H9 (cell line): ENCODE results near the gene FREM1. TPM values are rescaled to one million over a fixed set of nuclear protein-coding genes. Genes with fewer than 3 reads are reported as not detected.

Source experiments
- DNase-seq: peaks from one replicate; pipeline ENCODE4 v3.0.0-alpha.2; 2017
- H2AFZ ChIP-seq: one replicate; pipeline ENCODE4 v1.6.1; 2013; ENCODE audit warnings: mild to moderate bottlenecking, low read length, control low read depth, moderate library complexity
- H2AK5ac ChIP-seq: 2 replicates; pipeline ENCODE4 v1.6.1; 2013; ENCODE audit warnings: low read length, control low read depth, mixed read lengths; ENCODE audit not compliant: insufficient read length
- H2BK120ac ChIP-seq: one replicate; pipeline ENCODE4 v1.6.1; 2013; ENCODE audit warnings: low read depth, mild to moderate bottlenecking, low read length, control low read depth, inconsistent platforms; ENCODE audit not compliant: poor library complexity, severe bottlenecking
- H2BK12ac ChIP-seq: 2 replicates; pipeline ENCODE4 v1.6.1; 2013; ENCODE audit warnings: low read length, control low read depth, mixed read lengths, low read depth; ENCODE audit not compliant: insufficient read length
- H2BK15ac ChIP-seq: 2 replicates; pipeline ENCODE4 v1.6.1; 2013; ENCODE audit warnings: low read depth, low read length, control low read depth
- H2BK20ac ChIP-seq: one replicate; pipeline ENCODE4 v1.6.1; 2013; ENCODE audit warnings: low read depth, mild to moderate bottlenecking, low read length, control low read depth, inconsistent platforms; ENCODE audit not compliant: poor library complexity, severe bottlenecking
- H2BK5ac ChIP-seq: 2 replicates; pipeline ENCODE4 v1.6.1; 2013; ENCODE audit warnings: low read length, control low read depth, mixed read lengths; ENCODE audit not compliant: insufficient read length
- H3K14ac ChIP-seq: 2 replicates; pipeline ENCODE4 v1.6.1; 2013; ENCODE audit warnings: low read length, control low read depth; ENCODE audit not compliant: insufficient read depth
- H3K18ac ChIP-seq: 2 replicates; pipeline ENCODE4 v1.6.1; 2013; ENCODE audit warnings: low read depth, mild to moderate bottlenecking, mixed read lengths, low read length, control low read depth; ENCODE audit not compliant: insufficient read length
- H3K23ac ChIP-seq: 2 replicates; pipeline ENCODE4 v1.6.1; 2013; ENCODE audit warnings: low read length, control low read depth, mixed read lengths, low read depth; ENCODE audit not compliant: insufficient read length
- H3K23me2 ChIP-seq: 2 replicates; pipeline ENCODE4 v1.6.1; 2013; ENCODE audit warnings: low read depth, mild to moderate bottlenecking, mixed read lengths, low read length, control low read depth; ENCODE audit not compliant: insufficient read length, poor library complexity, severe bottlenecking
- H3K27ac ChIP-seq: 2 replicates; pipeline ENCODE4 v1.5.1; 2013; ENCODE audit warnings: low read length, control low read depth, mixed read lengths, low read depth; ENCODE audit not compliant: insufficient read length
- H3K27me3 ChIP-seq: 2 replicates; pipeline ENCODE4 v1.6.1; 2013; ENCODE audit warnings: low read length, control low read depth, inconsistent platforms; ENCODE audit not compliant: insufficient read depth
- H3K4ac ChIP-seq: 2 replicates; pipeline ENCODE4 v1.6.1; 2013; ENCODE audit warnings: low read depth, mild to moderate bottlenecking, control low read depth, inconsistent platforms, low read length, moderate library complexity
- H3K4me1 ChIP-seq: 2 replicates; pipeline ENCODE4 v1.6.1; 2013; ENCODE audit warnings: low read length, control low read depth, inconsistent platforms; ENCODE audit not compliant: insufficient read depth
- H3K4me2 ChIP-seq: 2 replicates; pipeline ENCODE4 v1.6.1; 2013; ENCODE audit warnings: low read length, control low read depth, mixed read lengths; ENCODE audit not compliant: insufficient read length, insufficient read depth
- H3K56ac ChIP-seq: 2 replicates; pipeline ENCODE4 v1.6.1; 2013; ENCODE audit warnings: low read depth, mild to moderate bottlenecking, mixed read lengths, low read length, control low read depth; ENCODE audit not compliant: insufficient read length
- H3K79me1 ChIP-seq: 2 replicates; pipeline ENCODE4 v1.6.1; 2013; ENCODE audit warnings: low read depth, mild to moderate bottlenecking, moderate library complexity, low read length, control low read depth, inconsistent platforms; ENCODE audit not compliant: insufficient read depth, poor library complexity, severe bottlenecking
- H3K79me2 ChIP-seq: 2 replicates; pipeline ENCODE4 v1.6.1; 2013; ENCODE audit warnings: low read length, control low read depth, inconsistent platforms; ENCODE audit not compliant: insufficient read depth
- H3K9ac ChIP-seq: 2 replicates; pipeline ENCODE4 v1.6.1; 2013; ENCODE audit warnings: low read length, control low read depth, mixed read lengths; ENCODE audit not compliant: insufficient read length; ENCODE audit errors: extremely low read depth
- H3K9me3 ChIP-seq: one replicate; pipeline ENCODE4 v1.6.1; 2013; ENCODE audit warnings: low read depth, low read length, inconsistent platforms; ENCODE audit not compliant: control insufficient read depth
- H3T11ph ChIP-seq: one replicate; pipeline ENCODE4 v1.6.1; 2013; ENCODE audit warnings: mild to moderate bottlenecking, low read length, control low read depth, inconsistent platforms
- H4K20me1 ChIP-seq: one replicate; pipeline ENCODE4 v1.6.1; 2013; ENCODE audit not compliant: control insufficient read depth, insufficient read length, insufficient read depth
- H4K5ac ChIP-seq: 2 replicates; pipeline ENCODE4 v1.6.1; 2013; ENCODE audit warnings: low read depth, mild to moderate bottlenecking, mixed read lengths, low read length, control low read depth; ENCODE audit not compliant: insufficient read length
- H4K8ac ChIP-seq: replicated peaks from 2 replicates; pipeline ENCODE4 v1.6.1; 2013; ENCODE audit warnings: low read length, control low read depth, mixed read lengths, low read depth; ENCODE audit not compliant: insufficient read length
- H4K91ac ChIP-seq: 2 replicates; pipeline ENCODE4 v1.6.1; 2013; ENCODE audit warnings: low read depth, mild to moderate bottlenecking, moderate library complexity, mixed read lengths, low read length, control low read depth; ENCODE audit not compliant: insufficient read length
- H3K27ac Mint-ChIP-seq, 3 experiments: 2 replicates in 2 of 3; 3 replicates in 1 of 3; pipeline ENCODE4 v1.8.0; 2020 to 2021; ENCODE audit warnings: mixed read lengths in 3 of 3, mild to moderate bottlenecking in 1 of 3, moderate library complexity in 1 of 3
- H3K27me3 Mint-ChIP-seq: 2 replicates; pipeline ENCODE4 v1.8.0; 2021; ENCODE audit warnings: low read depth, mild to moderate bottlenecking, moderate library complexity, mixed read lengths
- H3K36me3 Mint-ChIP-seq, 3 experiments: 2 replicates in 2 of 3; 3 replicates in 1 of 3; pipeline ENCODE4 v1.8.0; 2020 to 2021; ENCODE audit warnings: low read depth in 3 of 3, mixed read lengths in 3 of 3; ENCODE audit not compliant: insufficient read depth in 1 of 3
- H3K4me1 Mint-ChIP-seq, 2 experiments: 2 replicates each; pipeline ENCODE4 v1.8.0; 2020; ENCODE audit warnings: mixed read lengths in 2 of 2
- H3K4me3 Mint-ChIP-seq, 2 experiments: 2 replicates in 1 of 2; 3 replicates in 1 of 2; pipeline ENCODE4 v1.8.0; 2020 to 2021; ENCODE audit warnings: mild to moderate bottlenecking in 2 of 2, mixed read lengths in 2 of 2, moderate library complexity in 1 of 2
- H3K9me3 Mint-ChIP-seq, 2 experiments: 2 replicates in 1 of 2; 3 replicates in 1 of 2; pipeline ENCODE4 v1.8.0; 2020; ENCODE audit warnings: mild to moderate bottlenecking in 2 of 2, mixed read lengths in 2 of 2, moderate library complexity in 1 of 2
- CTCF ChIP-seq: fragments of 200-600 bp; sonication (generic); conservative IDR thresholded peaks from 3 replicates; pipeline ENCODE4 v1.8.0; 2021; ENCODE audit warnings: antibody characterized with exemption, mild to moderate bottlenecking
- WGBS: extraction: QIAGEN DNeasy Blood & Tissue Kit; methylation state at CpG from one replicate; pipeline ENCODE4 v1.1.7; 2013; ENCODE audit warnings: missing lambda C conversion rate, low lambda C conversion rate, mixed read lengths; ENCODE audit not compliant: insufficient read length; ENCODE audit errors: extremely low coverage; 5-methylcytosine and 5-hydroxymethylcytosine counted together
- total RNA-seq: library from RNA; stranded (reverse); gene quantifications from 2 replicates; pipeline ENCODE4 v1.2.1, GENCODE V29; 2021

Gene FREM1
- total RNA-seq, 1 experiment from 2014 or later = 0.44 TPM

GRCh38 chr9:14731294-14731981 lies 178.8 kb downstream of the FREM1 start:
- Histone ChIP-seq H3K4me2 (no peak overlapping the region), H2AK5ac (no peak overlapping the region), H3K4me1 (no peaks in the 10 kb centered on the region), H3K56ac (no peak overlapping the region), H3K79me2 (no peaks in the 10 kb centered on the region), H3K4ac (no peak overlapping the region), H3K14ac (no peak overlapping the region), H3K23me2 (no peaks in the 10 kb centered on the region), H3K27me3 (no peaks in the 10 kb centered on the region; the same call in 1 of the 2 replicates), H3K9me3 (no peaks in the 10 kb centered on the region), H3K23ac (no peak overlapping the region), H2BK20ac (no peak overlapping the region), H4K91ac (no peak overlapping the region), H3K27ac (no peak overlapping the region), H3T11ph (no peak overlapping the region), H4K20me1 (no peaks in the 10 kb centered on the region), H4K5ac (no peak overlapping the region), H2BK12ac (no peak overlapping the region), H2BK120ac (no peak overlapping the region), H3K79me1 (no peaks in the 10 kb centered on the region), H2AFZ (no peak overlapping the region), H3K18ac (no peak overlapping the region), H2BK15ac (no peak overlapping the region), H3K9ac (no peak overlapping the region), H2BK5ac (no peak overlapping the region), H4K8ac (no peak overlapping the region)
- H3K36me3 Mint-ChIP-seq = no peaks in the 10 kb centered on the region
- WGBS = no CpG with 5 or more reads among the region's 1 CpG
- H3K4me1 Mint-ChIP-seq = no peaks in the 10 kb centered on the region
- H3K4me3 Mint-ChIP-seq = no peak overlapping the region
- H3K27me3 Mint-ChIP-seq = peaks cover 29% of the 10 kb centered on the region
- DNase-seq = no peak
- TF ChIP-seq CTCF = no peak
- H3K27ac Mint-ChIP-seq = no peak overlapping the region
- H3K9me3 Mint-ChIP-seq = no peaks in the 10 kb centered on the region
